ENCODE results near the gene SINHCAF.
A peak's percentile ranks its signal among the peaks of the same experiment; 100 is the strongest.

The SINHCAF gene

GRCh38 chr12:31355747-31356107 is 29.8 kb upstream of the SINHCAF start:
- TF ChIP-seq CTCF (IDR thresholded peaks at IDR 0.05; ENCODE audit: insufficient read depth, low read depth, low read length, missing control alignments), result no peak
- H3K4me3 ChIP-seq (ENCODE audit: low read depth, low read length), result no peak overlapping the region
- no peak for DNase-seq (ENCODE audit: low read depth)

- peak; percentile 8 for DNase-seq (ENCODE audit: low read depth)
- H3K4me3 ChIP-seq (ENCODE audit: low read depth, low read length), result no peak overlapping the region
- no peak for TF ChIP-seq CTCF (IDR thresholded peaks at IDR 0.05; ENCODE audit: insufficient read depth, low read depth, low read length, missing control alignments)
Observed at GRCh38 chr12:31353750-31354708, 28.1 kb upstream of the SINHCAF start.

- TF ChIP-seq CTCF (IDR thresholded peaks at IDR 0.05; ENCODE audit: insufficient read depth, low read depth, low read length, missing control alignments), result no peak
- no peak overlapping the region for H3K4me3 ChIP-seq (ENCODE audit: low read depth, low read length)
- no peak for DNase-seq (ENCODE audit: low read depth)
Observed at GRCh38 chr12:31346267-31346666, 20.3 kb upstream of the SINHCAF start.

- DNase-seq (ENCODE audit: low read depth), result no peak
- TF ChIP-seq CTCF (IDR thresholded peaks at IDR 0.05; ENCODE audit: insufficient read depth, low read depth, low read length, missing control alignments), result no peak
- H3K4me3 ChIP-seq (ENCODE audit: low read depth, low read length), result no peak overlapping the region
Observed at GRCh38 chr12:31343139-31343538, 17.2 kb upstream of the SINHCAF start.

DNA sequence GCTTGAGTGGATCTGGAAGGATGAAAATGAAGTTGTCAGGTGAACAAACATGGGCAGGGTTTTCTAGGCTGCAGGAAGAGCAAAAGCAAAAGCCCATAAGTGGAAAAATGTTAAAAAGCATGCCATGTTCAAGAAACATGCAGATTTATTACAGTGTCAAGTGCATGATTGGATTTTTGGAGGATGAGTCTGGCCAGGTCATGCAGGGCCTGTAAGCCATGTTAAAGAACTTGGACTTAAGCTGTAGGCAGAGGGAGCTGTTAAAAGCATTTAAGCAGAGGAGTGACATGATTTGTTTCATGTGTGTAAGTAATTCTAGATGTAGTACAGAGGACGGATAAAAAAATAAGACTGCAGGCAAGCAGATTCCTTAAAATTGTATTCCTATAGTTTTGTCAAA is 16.3 kb upstream of the SINHCAF start:
- no peak for DNase-seq (ENCODE audit: low read depth)
- H3K4me3 ChIP-seq (ENCODE audit: low read depth, low read length), result no peak overlapping the region
- TF ChIP-seq CTCF (IDR thresholded peaks at IDR 0.05; ENCODE audit: insufficient read depth, low read depth, low read length, missing control alignments), result no peak

GRCh38 chr12:31339831-31340622 is 14.1 kb upstream of the SINHCAF start:
- no peak overlapping the region for H3K4me3 ChIP-seq (ENCODE audit: low read depth, low read length)
- TF ChIP-seq CTCF (IDR thresholded peaks at IDR 0.05; ENCODE audit: insufficient read depth, low read depth, low read length, missing control alignments), result no peak
- no peak for DNase-seq (ENCODE audit: low read depth)
